Retinal pigment epithelial cell (primary cell): ENCODE data around the gene G6PC1.
"Not testable (repeated sequence)": the region's sequence is repeated elsewhere in the genome, so short reads cannot be mapped to it uniquely, and the experiment has no call there.

Experiments
- DNase-seq: peaks from one replicate; pipeline ENCODE4 v3.0.0-alpha.2; 2010; ENCODE audit warnings: low read depth
- H3K4me3 ChIP-seq: 2 replicates; pipeline ENCODE4 v1.5.1; 2011; ENCODE audit warnings: mild to moderate bottlenecking, low read length, control low read depth, moderate library complexity
- CTCF ChIP-seq: conservative IDR thresholded peaks from 2 replicates; pipeline ENCODE4 v1.5.1; 2011; ENCODE audit warnings: low read depth, low read length, control low read depth, inconsistent platforms

Gene G6PC1

GRCh38 chr17:42922294-42922693 lies 21.7 kb downstream of the G6PC1 start:
- DNase-seq, result no peak
- no peak for TF ChIP-seq CTCF

GRCh38 chr17:42923472-42923871 lies 22.9 kb downstream of the G6PC1 start:
- H3K4me3 ChIP-seq, DNase-seq: not testable (repeated sequence)

More at GRCh38 chr17:42922294-42922693, 21.7 kb downstream of the G6PC1 start:
- H3K4me3 ChIP-seq, result no peak overlapping the region

GRCh38 chr17:42924891-42925290 lies 24.3 kb downstream of the G6PC1 start:
- TF ChIP-seq CTCF, result no peak
- H3K4me3 ChIP-seq, result no peak overlapping the region
- no peak for DNase-seq

GRCh38 chr17:42928714-42929496 lies 28.3 kb downstream of the G6PC1 start:
- no peak overlapping the region for H3K4me3 ChIP-seq
- TF ChIP-seq CTCF, result peak; percentile 57
- peak; percentile 26 for DNase-seq

- no peak for TF ChIP-seq CTCF
- no peak for DNase-seq
- H3K4me3 ChIP-seq, result no peak overlapping the region
Observed at GRCh38 chr17:42929497-42929844, 28.9 kb downstream of the G6PC1 start.

- H3K4me3 ChIP-seq, result no peak overlapping the region
- TF ChIP-seq CTCF, result peak; percentile 76
- peak; percentile 12 for DNase-seq
Observed at GRCh38 chr17:42937712-42938596, 37.4 kb downstream of the G6PC1 start.

- H3K4me3 ChIP-seq, result no peak overlapping the region
- no peak for DNase-seq
- no peak for TF ChIP-seq CTCF
Observed at GRCh38 chr17:42944211-42944610, 43.6 kb downstream of the G6PC1 start.
